ENCODE measurements around the gene PGA5.
A peak's percentile ranks its signal among the peaks of the same experiment; 100 is the strongest.

Gene PGA5

GRCh38 chr11:61294717-61295595 lies 54.0 kb downstream of the PGA5 start, which contains the start of gene VWCE:
Gene VWCE, minus strand, starts transcription at chr11:61295316. Its CDS starts 279 bp downstream, at chr11:61295037.
- Mint-ChIP-seq H3K4me3 (peak within 1 kb of the TSS; percentile 81), H3K4me1 (peaks cover 38% of the 10 kb centered on the region), H3K36me3 (peaks cover 30% of the 10 kb centered on the region), H3K27me3 (peaks cover 20% of the 10 kb centered on the region), H3K27ac (peak within 1 kb of the TSS; percentile 89), H3K9me3 (no peaks in the 10 kb centered on the region)
- peak; percentile 87 for ATAC-seq

- peaks cover 20% of the 10 kb centered on the region for H3K27me3 Mint-ChIP-seq
- no peak for ATAC-seq
- no peaks in the 10 kb centered on the region for H3K9me3 Mint-ChIP-seq
- H3K36me3 Mint-ChIP-seq, result peaks cover 36% of the 10 kb centered on the region
- H3K27ac Mint-ChIP-seq, result no peak overlapping the region
- H3K4me3 Mint-ChIP-seq, result peak overlapping the region; percentile 26
- H3K4me1 Mint-ChIP-seq, result peaks cover 38% of the 10 kb centered on the region
Observed at GRCh38 chr11:61295596-61295926, 54.6 kb downstream of the PGA5 start.

GRCh38 chr11:61297341-61297740 lies 56.4 kb downstream of the PGA5 start:
- H3K27ac Mint-ChIP-seq, result no peak overlapping the region
- H3K4me1 Mint-ChIP-seq, result peaks cover 38% of the 10 kb centered on the region
- H3K27me3 Mint-ChIP-seq, result peaks cover 16% of the 10 kb centered on the region
- peaks cover 54% of the 10 kb centered on the region for H3K36me3 Mint-ChIP-seq
- no peak for ATAC-seq
- H3K4me3 Mint-ChIP-seq, result peak overlapping the region; percentile 6
- no peaks in the 10 kb centered on the region for H3K9me3 Mint-ChIP-seq

- Mint-ChIP-seq H3K27me3 (peaks cover 12% of the 10 kb centered on the region), H3K27ac (no peak overlapping the region), H3K4me1 (peaks cover 38% of the 10 kb centered on the region), H3K9me3 (no peaks in the 10 kb centered on the region), H3K4me3 (peak overlapping the region; percentile 6), H3K36me3 (peaks cover 57% of the 10 kb centered on the region)
- ATAC-seq, result no peak
Observed at GRCh38 chr11:61297746-61298145, 56.8 kb downstream of the PGA5 start.

GRCh38 chr11:61298663-61299244 lies 57.8 kb downstream of the PGA5 start:
- no peaks in the 10 kb centered on the region for H3K9me3 Mint-ChIP-seq
- H3K4me3 Mint-ChIP-seq, result no peak overlapping the region
- H3K27me3 Mint-ChIP-seq, result peaks cover 2% of the 10 kb centered on the region
- peaks cover 59% of the 10 kb centered on the region for H3K36me3 Mint-ChIP-seq
- no peak overlapping the region for H3K27ac Mint-ChIP-seq
- H3K4me1 Mint-ChIP-seq, result peaks cover 32% of the 10 kb centered on the region
- ATAC-seq, result no peak

Data from stimulated activated memory B cell treated with anti-CD40 and anti-IgM and Interleukin-4, amounts not matched to agents 10 μg/mL and 1 μg/mL and 100 μg/mL, for 72 hours (primary cell).